K562 (cell line): ENCODE measurements around the gene SLC4A2. TPM values are rescaled to one million over a fixed set of nuclear protein-coding genes. Genes with fewer than 3 reads are reported as not detected.

Source experiments
- CBFA2T2 ChIP-seq: fragments of 450-650 bp; conservative IDR thresholded peaks from 2 replicates; pipeline ENCODE4 v1.6.1; 2017; ENCODE audit warnings: mild to moderate bottlenecking
- CREM ChIP-seq: IDR thresholded peaks from 2 replicates; pipeline ENCODE4 v1.6.1; 2014; ENCODE audit warnings: antibody characterized with exemption, low read depth
- HDAC2 ChIP-seq: fragments of 450-650 bp; IDR thresholded peaks from 2 replicates; pipeline ENCODE4 v1.6.1; 2016; ENCODE audit warnings: mild to moderate bottlenecking
- HDAC6 ChIP-seq: IDR thresholded peaks from 2 replicates; pipeline ENCODE4 v1.6.1; 2012; ENCODE audit warnings: low read depth, mild to moderate bottlenecking, control low read depth, inconsistent platforms, low read length, moderate library complexity
- HEY1 ChIP-seq: fragments of 250-450 bp; sonication (Bioruptor Pico); IDR thresholded peaks from 2 replicates; pipeline ENCODE4 v1.5.0; 2020; ENCODE audit warnings: mild to moderate bottlenecking, moderate library complexity, borderline replicate concordance
- JUNB ChIP-seq: fragments of 450-650 bp; formaldehyde crosslinking; conservative IDR thresholded peaks from 2 replicates; pipeline ENCODE4 v1.4.0; 2020; ENCODE audit warnings: mild to moderate bottlenecking
- KLF6 ChIP-seq: fragments of 250-450 bp; sonication (Bioruptor Pico); IDR thresholded peaks from 2 replicates; pipeline ENCODE4 v1.4.0; 2020; ENCODE audit warnings: mild to moderate bottlenecking, moderate library complexity, borderline replicate concordance
- MTA1 ChIP-seq: fragments of 450-650 bp; IDR thresholded peaks from 2 replicates; pipeline ENCODE4 v1.6.1; 2017; ENCODE audit warnings: borderline replicate concordance
- NFIX ChIP-seq: fragments of 250-450 bp; sonication (Bioruptor Pico); IDR thresholded peaks from 2 replicates; pipeline ENCODE4 v1.4.0; 2020; ENCODE audit warnings: low read depth, mild to moderate bottlenecking, moderate library complexity
- POLR2A ChIP-seq: fragments of 450-650 bp; conservative IDR thresholded peaks from 2 replicates; pipeline ENCODE4 v1.6.1; 2016
- PRMT5 ChIP-seq: sonication (generic); formaldehyde crosslinking; IDR thresholded peaks from 2 replicates; pipeline ENCODE4 v1.5.0; 2020; ENCODE audit warnings: missing genetic modification reagents
- SOX6 ChIP-seq: fragments of 450-650 bp; IDR thresholded peaks from 2 replicates; pipeline ENCODE4 v1.6.1; 2014; ENCODE audit warnings: mild to moderate bottlenecking
- ZNF134 ChIP-seq: fragments of 250-450 bp; sonication (Bioruptor Pico); conservative IDR thresholded peaks from 2 replicates; pipeline ENCODE4 v1.4.0; 2020
- ZNF3 ChIP-seq: fragments of 250-450 bp; sonication (Bioruptor Pico); IDR thresholded peaks from 2 replicates; pipeline ENCODE4 v1.5.0; 2021; ENCODE audit warnings: mild to moderate bottlenecking, moderate library complexity
- ZNF507 ChIP-seq: conservative IDR thresholded peaks from 2 replicates; pipeline ENCODE4 v1.6.1; 2017; ENCODE audit warnings: missing genetic modification characterization, missing compliant biosample characterization
- ZNF668 ChIP-seq: fragments of 250-450 bp; sonication (Bioruptor Pico); IDR thresholded peaks from 2 replicates; pipeline ENCODE4 v1.8.0; 2022; ENCODE audit warnings: mild to moderate bottlenecking, inconsistent platforms
- polyA plus RNA-seq, 8 experiments: library from polyadenylated mRNA; depleted of rRNA in 4 of 8; stranded (reverse) in 5 of 8; unstranded in 3 of 8; fragments of >200 nt; fragmentation: Nextera tagmentation in 2 of 8; fragmentation: Illumina TruSeq in 1 of 8; extraction: Ambion mirVana in 2 of 8; extraction: Trizol in 1 of 8; gene quantifications; 2 replicates each; pipeline versions ENCODE4 v1.2.1 to v1.2.3, GENCODE V29; 2011 to 2014; ENCODE audit warnings: inconsistent platforms in 1 of 8, missing spikeins in 1 of 8
- total RNA-seq, 7 experiments: library from RNA; depleted of rRNA in 6 of 7; stranded (reverse); fragments of >200 nt in 6 of 7; fragmentation: Illumina TruSeq in 2 of 7; extraction: Trizol in 2 of 7; gene quantifications; 2 replicates each; pipeline versions ENCODE4 v1.2.1 to v1.2.3, GENCODE V29; 2011 to 2021; ENCODE audit warnings: low replicate concordance in 1 of 7
- TF ChIP-seq, protein P1 (sequence below): IDR thresholded peaks from 2 replicates; pipeline ENCODE4 v1.6.1; 2011; ENCODE audit not compliant: insufficient read length; ENCODE audit errors: extremely low read depth
- TF ChIP-seq, protein P2 (sequence below): sonication (generic); formaldehyde crosslinking; IDR thresholded peaks from 2 replicates; pipeline ENCODE4 v1.8.0; 2022; ENCODE audit warnings: mild to moderate bottlenecking, missing genetic modification reagents
- TF ChIP-seq, protein P3 (sequence below): sonication (generic); formaldehyde crosslinking; IDR thresholded peaks from 2 replicates; pipeline ENCODE4 v1.8.0; 2023; ENCODE audit warnings: mild to moderate bottlenecking, missing genetic modification reagents
- TF ChIP-seq, protein P4 (sequence below): fragments of 450-650 bp; IDR thresholded peaks from 2 replicates; pipeline ENCODE4 v1.6.1; 2017; ENCODE audit warnings: mild to moderate bottlenecking, moderate library complexity
- TF ChIP-seq, protein P5 (sequence below): sonication (generic); formaldehyde crosslinking; IDR thresholded peaks from 2 replicates; pipeline ENCODE4 v1.9.0; 2022; ENCODE audit warnings: mild to moderate bottlenecking, missing genetic modification reagents

The SLC4A2 gene
- total and polyA plus RNA-seq, 9 of the 15 experiments (the other 6 are each of a cell fraction or from before 2014, with no cell fraction given): 11.4 to 375 (median 130) TPM

DNA sequence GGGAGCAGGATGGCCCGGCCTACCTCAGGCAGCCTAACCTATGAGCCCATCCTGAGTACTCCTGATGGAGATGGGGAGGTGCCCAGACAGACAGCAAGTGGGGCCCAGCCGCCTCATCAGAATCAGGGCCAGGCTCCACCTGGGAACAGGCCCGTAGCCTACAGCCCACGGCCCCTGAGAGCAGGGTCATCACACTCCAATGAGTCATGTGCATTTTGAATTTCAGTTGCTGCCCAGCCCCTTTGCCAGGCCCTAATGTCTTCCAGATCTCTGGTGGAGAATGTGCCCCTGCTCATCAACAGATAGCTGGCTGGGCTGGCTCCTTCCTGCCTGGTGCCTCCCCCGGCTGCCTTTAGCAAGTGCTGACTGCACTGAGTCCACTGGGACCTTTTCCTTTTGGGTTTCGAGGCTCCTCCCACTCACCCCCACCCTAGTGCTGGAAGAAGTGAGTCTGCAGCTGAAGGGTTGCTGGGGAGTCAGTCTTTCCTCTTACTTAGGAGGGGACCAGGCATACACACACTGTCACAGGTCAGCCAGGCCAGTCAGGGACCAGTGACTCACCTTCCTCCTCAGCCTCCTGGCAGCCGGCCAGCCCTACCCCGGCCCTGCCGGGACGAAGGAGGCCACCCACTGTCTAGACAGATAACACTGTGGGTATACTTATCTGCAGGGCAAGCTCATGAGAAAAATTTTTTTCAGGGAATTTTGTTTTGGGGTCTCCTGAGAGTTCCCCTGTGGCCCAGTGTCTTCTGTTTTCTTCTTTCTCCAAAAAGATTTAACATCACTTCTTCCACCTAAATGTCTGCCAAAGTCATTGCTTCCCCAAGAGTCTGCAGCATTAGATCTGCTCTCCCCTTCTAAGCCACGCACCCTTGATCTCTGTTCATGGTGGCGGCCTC lies 20.2 kb upstream of the SLC4A2 start (continued):
- TF ChIP-seq HEY1 (CRISPR knock-in tag) (no peak), CBFA2T2 (peak; percentile 90), ZNF507 (tag) (no peak), CREM (peak; percentile 86), PRMT5 (no peak), JUNB (CRISPR knock-in tag) (peak; percentile 31; the same call in 1 of the 2 replicates), ZNF3 (CRISPR knock-in tag) (no peak), POLR2A (peak; percentile 56; the same call in 1 of the 2 replicates), HDAC2 (peak; percentile 90), SOX6 (peak; percentile 90), KLF6 (CRISPR knock-in tag) (no peak; the same call in 1 of the 2 replicates), MTA1 (peak; percentile 79; the same call in 1 of the 2 replicates), ZNF134 (CRISPR knock-in tag) (no peak; the same call in 1 of the 2 replicates), HDAC6 (no peak), ZNF668 (0 out of 2 replicates have a peak, but pooled peaks have one; percentile 40), NFIX (CRISPR knock-in tag) (peak; percentile 85)
- TF ChIP-seq, protein P1, sequence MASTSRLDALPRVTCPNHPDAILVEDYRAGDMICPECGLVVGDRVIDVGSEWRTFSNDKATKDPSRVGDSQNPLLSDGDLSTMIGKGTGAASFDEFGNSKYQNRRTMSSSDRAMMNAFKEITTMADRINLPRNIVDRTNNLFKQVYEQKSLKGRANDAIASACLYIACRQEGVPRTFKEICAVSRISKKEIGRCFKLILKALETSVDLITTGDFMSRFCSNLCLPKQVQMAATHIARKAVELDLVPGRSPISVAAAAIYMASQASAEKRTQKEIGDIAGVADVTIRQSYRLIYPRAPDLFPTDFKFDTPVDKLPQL: no peak
- TF ChIP-seq, protein P2, sequence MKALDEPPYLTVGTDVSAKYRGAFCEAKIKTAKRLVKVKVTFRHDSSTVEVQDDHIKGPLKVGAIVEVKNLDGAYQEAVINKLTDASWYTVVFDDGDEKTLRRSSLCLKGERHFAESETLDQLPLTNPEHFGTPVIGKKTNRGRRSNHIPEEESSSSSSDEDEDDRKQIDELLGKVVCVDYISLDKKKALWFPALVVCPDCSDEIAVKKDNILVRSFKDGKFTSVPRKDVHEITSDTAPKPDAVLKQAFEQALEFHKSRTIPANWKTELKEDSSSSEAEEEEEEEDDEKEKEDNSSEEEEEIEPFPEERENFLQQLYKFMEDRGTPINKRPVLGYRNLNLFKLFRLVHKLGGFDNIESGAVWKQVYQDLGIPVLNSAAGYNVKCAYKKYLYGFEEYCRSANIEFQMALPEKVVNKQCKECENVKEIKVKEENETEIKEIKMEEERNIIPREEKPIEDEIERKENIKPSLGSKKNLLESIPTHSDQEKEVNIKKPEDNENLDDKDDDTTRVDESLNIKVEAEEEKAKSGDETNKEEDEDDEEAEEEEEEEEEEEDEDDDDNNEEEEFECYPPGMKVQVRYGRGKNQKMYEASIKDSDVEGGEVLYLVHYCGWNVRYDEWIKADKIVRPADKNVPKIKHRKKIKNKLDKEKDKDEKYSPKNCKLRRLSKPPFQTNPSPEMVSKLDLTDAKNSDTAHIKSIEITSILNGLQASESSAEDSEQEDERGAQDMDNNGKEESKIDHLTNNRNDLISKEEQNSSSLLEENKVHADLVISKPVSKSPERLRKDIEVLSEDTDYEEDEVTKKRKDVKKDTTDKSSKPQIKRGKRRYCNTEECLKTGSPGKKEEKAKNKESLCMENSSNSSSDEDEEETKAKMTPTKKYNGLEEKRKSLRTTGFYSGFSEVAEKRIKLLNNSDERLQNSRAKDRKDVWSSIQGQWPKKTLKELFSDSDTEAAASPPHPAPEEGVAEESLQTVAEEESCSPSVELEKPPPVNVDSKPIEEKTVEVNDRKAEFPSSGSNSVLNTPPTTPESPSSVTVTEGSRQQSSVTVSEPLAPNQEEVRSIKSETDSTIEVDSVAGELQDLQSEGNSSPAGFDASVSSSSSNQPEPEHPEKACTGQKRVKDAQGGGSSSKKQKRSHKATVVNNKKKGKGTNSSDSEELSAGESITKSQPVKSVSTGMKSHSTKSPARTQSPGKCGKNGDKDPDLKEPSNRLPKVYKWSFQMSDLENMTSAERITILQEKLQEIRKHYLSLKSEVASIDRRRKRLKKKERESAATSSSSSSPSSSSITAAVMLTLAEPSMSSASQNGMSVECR (CRISPR knock-in tag): no peak
- TF ChIP-seq, protein P3, sequence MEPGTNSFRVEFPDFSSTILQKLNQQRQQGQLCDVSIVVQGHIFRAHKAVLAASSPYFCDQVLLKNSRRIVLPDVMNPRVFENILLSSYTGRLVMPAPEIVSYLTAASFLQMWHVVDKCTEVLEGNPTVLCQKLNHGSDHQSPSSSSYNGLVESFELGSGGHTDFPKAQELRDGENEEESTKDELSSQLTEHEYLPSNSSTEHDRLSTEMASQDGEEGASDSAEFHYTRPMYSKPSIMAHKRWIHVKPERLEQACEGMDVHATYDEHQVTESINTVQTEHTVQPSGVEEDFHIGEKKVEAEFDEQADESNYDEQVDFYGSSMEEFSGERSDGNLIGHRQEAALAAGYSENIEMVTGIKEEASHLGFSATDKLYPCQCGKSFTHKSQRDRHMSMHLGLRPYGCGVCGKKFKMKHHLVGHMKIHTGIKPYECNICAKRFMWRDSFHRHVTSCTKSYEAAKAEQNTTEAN (CRISPR knock-in tag): peak; percentile 26; the same call in 1 of the 2 replicates
- TF ChIP-seq, protein P4, sequence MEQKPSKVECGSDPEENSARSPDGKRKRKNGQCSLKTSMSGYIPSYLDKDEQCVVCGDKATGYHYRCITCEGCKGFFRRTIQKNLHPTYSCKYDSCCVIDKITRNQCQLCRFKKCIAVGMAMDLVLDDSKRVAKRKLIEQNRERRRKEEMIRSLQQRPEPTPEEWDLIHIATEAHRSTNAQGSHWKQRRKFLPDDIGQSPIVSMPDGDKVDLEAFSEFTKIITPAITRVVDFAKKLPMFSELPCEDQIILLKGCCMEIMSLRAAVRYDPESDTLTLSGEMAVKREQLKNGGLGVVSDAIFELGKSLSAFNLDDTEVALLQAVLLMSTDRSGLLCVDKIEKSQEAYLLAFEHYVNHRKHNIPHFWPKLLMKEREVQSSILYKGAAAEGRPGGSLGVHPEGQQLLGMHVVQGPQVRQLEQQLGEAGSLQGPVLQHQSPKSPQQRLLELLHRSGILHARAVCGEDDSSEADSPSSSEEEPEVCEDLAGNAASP: no peak
- TF ChIP-seq, protein P5, sequence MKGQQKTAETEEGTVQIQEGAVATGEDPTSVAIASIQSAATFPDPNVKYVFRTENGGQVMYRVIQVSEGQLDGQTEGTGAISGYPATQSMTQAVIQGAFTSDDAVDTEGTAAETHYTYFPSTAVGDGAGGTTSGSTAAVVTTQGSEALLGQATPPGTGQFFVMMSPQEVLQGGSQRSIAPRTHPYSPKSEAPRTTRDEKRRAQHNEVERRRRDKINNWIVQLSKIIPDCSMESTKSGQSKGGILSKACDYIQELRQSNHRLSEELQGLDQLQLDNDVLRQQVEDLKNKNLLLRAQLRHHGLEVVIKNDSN (CRISPR knock-in tag): no peak
